Adrenal gland (tissue), 5 donors: Measurements from ENCODE around the gene PLA2G4B.
"Not testable (repeated sequence)": the region's sequence is repeated elsewhere in the genome, so short reads cannot be mapped to it uniquely, and the experiment has no call there.

Experiments used
- CTCF ChIP-seq, 6 experiments: fragments of 450-650 bp in 4 of 6; fragments of 200-600 bp in 2 of 6; sonication (generic) in 1 of 6; IDR thresholded peaks; 1 replicate in 5 of 6; 2 replicates in 1 of 6; pipeline versions ENCODE4 v1.5.1 to v1.8.0; 2016 to 2021; ENCODE audit warnings: antibody characterized with exemption in 6 of 6, mild to moderate bottlenecking in 2 of 6, moderate library complexity in 1 of 6
- POLR2A ChIP-seq, 2 donors: fragments of 450-650 bp; IDR thresholded peaks; one replicate each; pipeline ENCODE4 v1.6.1; 2017; ENCODE audit warnings: antibody characterized with exemption in 2 of 2, mild to moderate bottlenecking in 2 of 2, moderate library complexity in 1 of 2
- donor health status: DM: no; HTN: no; CAD: no.

GRCh38 chr15:41831291-41831690 lies 7.4 kb upstream of the PLA2G4B start:
- TF ChIP-seq CTCF, POLR2A (IDR thresholded peaks at IDR 0.05): not testable (repeated sequence)
